Keratinocyte (primary cell): ENCODE measurements around the gene TTYH1. TPM values are rescaled to one million over a fixed set of nuclear protein-coding genes. Genes with fewer than 3 reads are reported as not detected.
A peak's percentile ranks its signal among the peaks of the same experiment; 100 is the strongest.

Experiments used
- DNase-seq: peaks from one replicate; pipeline ENCODE4 v3.0.0-alpha.2; 2011; ENCODE audit warnings: low read depth, missing footprints, low spot score
- FAIRE-seq: peaks from 2 replicates; lab custom pipeline; 2011; peaks lifted over from hg19 to GRCh38; lab: Jason Lieb, UNC
- H2AFZ ChIP-seq: 2 replicates; pipeline ENCODE4 v1.6.0; 2012; ENCODE audit warnings: low read length, control low read depth, inconsistent platforms; ENCODE audit not compliant: control insufficient read depth
- H3K27ac ChIP-seq: 2 replicates; pipeline ENCODE4 v1.5.1; 2011; ENCODE audit warnings: low read length; ENCODE audit not compliant: control insufficient read depth, insufficient read depth
- H3K27me3 ChIP-seq: 3 replicates; pipeline ENCODE4 v1.6.0; 2011; ENCODE audit warnings: low read length; ENCODE audit not compliant: control insufficient read depth, insufficient read depth; ENCODE audit errors: extremely low read depth
- H3K36me3 ChIP-seq, 2 experiments: 2 replicates in 1 of 2; 3 replicates in 1 of 2; pipeline ENCODE4 v1.5.1; 2011; ENCODE audit warnings: low read length in 2 of 2, mild to moderate bottlenecking in 1 of 2; ENCODE audit not compliant: control insufficient read depth in 2 of 2, insufficient read depth in 2 of 2; ENCODE audit errors: extremely low read depth in 1 of 2
- H3K4me1 ChIP-seq: 3 replicates; pipeline ENCODE4 v1.5.1; 2011; ENCODE audit warnings: low read length; ENCODE audit not compliant: control insufficient read depth, insufficient read depth; ENCODE audit errors: extremely low read depth
- H3K4me2 ChIP-seq: 3 replicates; pipeline ENCODE4 v1.6.0; 2011; ENCODE audit warnings: low read depth, low read length; ENCODE audit not compliant: control insufficient read depth, insufficient read depth; ENCODE audit errors: extremely low read depth
- H3K4me3 ChIP-seq, 3 experiments: fragments of 200-600 bp in 1 of 3; sonication (generic) in 1 of 3; 2 replicates in 2 of 3; 3 replicates in 1 of 3; pipeline ENCODE4 v1.5.1; 2011 to 2016; ENCODE audit warnings: low read length in 3 of 3, mild to moderate bottlenecking in 3 of 3, control low read depth in 2 of 3, inconsistent platforms in 1 of 3, low read depth in 1 of 3, mixed read lengths in 1 of 3, mixed run types in 1 of 3, moderate library complexity in 1 of 3; ENCODE audit not compliant: control insufficient read depth in 2 of 3, insufficient read depth in 2 of 3; ENCODE audit errors: extremely low read depth in 1 of 3
- H3K79me2 ChIP-seq: 2 replicates; pipeline ENCODE4 v1.6.0; 2012; ENCODE audit warnings: low read length; ENCODE audit not compliant: control insufficient read depth, insufficient read depth
- H3K9ac ChIP-seq: 3 replicates; pipeline ENCODE4 v1.6.0; 2011; ENCODE audit warnings: low read length; ENCODE audit not compliant: control insufficient read depth, insufficient read depth; ENCODE audit errors: extremely low read depth
- H3K9me1 ChIP-seq: 3 replicates; pipeline ENCODE4 v1.6.0; 2011; ENCODE audit warnings: low read length; ENCODE audit not compliant: control insufficient read depth, insufficient read depth; ENCODE audit errors: extremely low read depth
- H3K9me3 ChIP-seq: 2 replicates; pipeline ENCODE4 v1.5.1; 2012; ENCODE audit warnings: low read depth, low read length; ENCODE audit not compliant: control insufficient read depth
- H4K20me1 ChIP-seq: 3 replicates; pipeline ENCODE4 v1.6.0; 2011; ENCODE audit warnings: low read length; ENCODE audit not compliant: control insufficient read depth, insufficient read depth; ENCODE audit errors: extremely low read depth
- CTCF ChIP-seq, 3 experiments: IDR thresholded peaks in 1 of 3; conservative IDR thresholded peaks in 1 of 3; optimal IDR thresholded peaks in 1 of 3; 2 replicates in 2 of 3; 3 replicates in 1 of 3; pipeline versions ENCODE3 to v1.5.1; 2011; ENCODE audit warnings: low read length in 3 of 3, mild to moderate bottlenecking in 3 of 3, moderate library complexity in 2 of 3, control low read depth in 1 of 3, inconsistent platforms in 1 of 3; ENCODE audit not compliant: insufficient read depth in 2 of 3; ENCODE audit errors: extremely low read depth in 1 of 3
- EZH2 ChIP-seq: IDR thresholded peaks from one replicate; pipeline ENCODE4 v1.6.1; 2012; ENCODE audit warnings: inconsistent platforms, mild to moderate bottlenecking, low read length, moderate library complexity
- dilution Hi-C: fragments of 300-500 bp; cut with MboI; formaldehyde crosslinking; loops from one replicate; pipeline ENCODE4 v1.7.0; 2020; ENCODE audit warnings: low sequenced_read_pairs; ENCODE audit not compliant: extremely low pct_ligation_motif_present
- polyA plus RNA-seq, 5 experiments: library from polyadenylated mRNA; depleted of rRNA in 3 of 5; stranded (reverse) in 3 of 5; stranded (forward) in 1 of 5; unstranded in 1 of 5; fragments of >200 nt; gene quantifications; 1 replicate in 1 of 5; 2 replicates in 3 of 5; 3 replicates in 1 of 5; pipeline versions ENCODE4 v1.2.1 to v1.2.3, GENCODE V29; 2011 to 2012; ENCODE audit warnings: missing spikeins in 2 of 5, low read depth in 1 of 5, low replicate concordance in 1 of 5

TTYH1 gene
- polyA plus RNA-seq, 1 donor (not counting 4 experiments of a cell fraction or from before 2014, with no cell fraction given): 0.13 TPM

DNA sequence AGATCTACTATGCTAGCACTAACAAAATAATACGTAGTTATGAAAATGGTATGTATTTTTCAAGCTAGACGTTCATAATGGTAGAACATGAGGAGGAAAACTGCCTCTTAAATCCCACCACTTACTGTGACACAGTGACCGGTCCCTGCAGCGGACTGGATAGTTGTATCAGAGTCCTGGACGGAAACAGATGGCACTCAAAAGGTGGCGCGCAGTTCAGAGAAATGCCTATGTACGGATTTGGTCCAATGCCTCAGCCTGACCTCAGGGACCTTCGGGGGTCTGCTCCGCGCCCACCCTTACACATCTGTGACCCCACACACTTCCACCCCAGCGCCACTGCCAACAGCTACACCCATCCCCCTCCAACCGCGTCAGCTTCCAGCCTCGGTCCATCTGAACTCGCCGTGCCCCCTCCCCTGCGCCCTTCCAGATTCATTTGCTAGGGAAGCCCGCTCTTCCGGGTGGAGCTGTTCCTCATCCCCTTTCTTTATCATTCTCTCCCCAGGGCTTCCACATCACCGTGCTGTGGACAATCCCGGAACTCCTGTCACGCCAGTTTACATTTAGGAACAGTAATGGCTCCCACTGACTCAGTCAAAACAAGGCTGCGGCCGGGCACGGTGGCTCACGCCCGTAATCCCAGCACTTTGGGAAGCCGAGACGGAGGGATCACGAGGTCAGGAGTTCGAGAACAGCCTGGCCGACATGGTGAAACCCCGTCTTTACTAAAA is 32.9 kb downstream of the TTYH1 start:
- no peak for TF ChIP-seq CTCF (optimal IDR thresholded peaks at IDR 0.05 in 1 of 3, IDR thresholded peaks at IDR 0.05 in 1 of 3, conservative IDR thresholded peaks at IDR 0.05 in 1 of 3; ENCODE audit: extremely low read depth in 1 of 3, insufficient read depth in 2 of 3, low read length in 3 of 3)
- no peak for TF ChIP-seq EZH2
- dilution Hi-C loops: no loop called here
- Histone ChIP-seq H3K27ac (peak overlapping the region; percentile 97), H3K79me2 (peaks cover 65% of the 10 kb centered on the region), H3K4me1 (peaks cover 27% of the 10 kb centered on the region), H4K20me1 (peaks cover 16% of the 10 kb centered on the region), H3K4me3 (peak overlapping the region; percentile 91 to 99 (median 96)), H3K36me3 (peaks cover 19 to 29% of the 10 kb centered on the region in 2 experiments), H3K4me2 (peak overlapping the region; percentile 95), H3K9me1 (peaks cover 2% of the 10 kb centered on the region), H3K27me3 (no peaks in the 10 kb centered on the region), H3K9me3 (no peaks in the 10 kb centered on the region), H2AFZ (peak overlapping the region; percentile 86), H3K9ac (peak overlapping the region; percentile 96)
- FAIRE-seq (no peak), DNase-seq (no peak)

GRCh38 chr19:54448774-54449700 is 33.8 kb downstream of the TTYH1 start, which contains the start of gene LENG8:
Gene LENG8 (plus strand): TSS chr19:54449199. CDS start chr19:54451345, 2,146 bp downstream.
- peak within 1 kb of the TSS; percentile 96 for H3K9ac ChIP-seq
- H3K27me3 ChIP-seq: no peaks in the 10 kb centered on the region
- DNase-seq (peak; percentile 86), FAIRE-seq (peak; percentile 61)
- peaks cover 73% of the 10 kb centered on the region for H3K79me2 ChIP-seq
- H3K9me1 ChIP-seq: peaks cover 2% of the 10 kb centered on the region
- peak within 1 kb of the TSS; percentile 91 to 99 (median 96) for H3K4me3 ChIP-seq
- peaks cover 27 to 37% of the 10 kb centered on the region in 2 experiments for H3K36me3 ChIP-seq
- no peaks in the 10 kb centered on the region for H3K9me3 ChIP-seq
- H3K27ac ChIP-seq: peak within 1 kb of the TSS; percentile 97
- peak within 1 kb of the TSS; percentile 86 for H2AFZ ChIP-seq
- peaks cover 27% of the 10 kb centered on the region for H3K4me1 ChIP-seq
- TF ChIP-seq CTCF (optimal IDR thresholded peaks at IDR 0.05 in 1 of 3, IDR thresholded peaks at IDR 0.05 in 1 of 3, conservative IDR thresholded peaks at IDR 0.05 in 1 of 3; ENCODE audit: extremely low read depth in 1 of 3, insufficient read depth in 2 of 3, low read length in 3 of 3) (no peak), EZH2 (no peak)
- dilution Hi-C loops: no loop called here
- peak within 1 kb of the TSS; percentile 95 for H3K4me2 ChIP-seq
- peaks cover 19% of the 10 kb centered on the region for H4K20me1 ChIP-seq
